Measurements from ENCODE around the gene VCX2. TPM values are rescaled to one million over a fixed set of nuclear protein-coding genes. Genes with fewer than 3 reads are reported as not detected.
"Not testable (repeated sequence)": the region's sequence is repeated elsewhere in the genome, so short reads cannot be mapped to it uniquely, and the experiment has no call there.

VCX2 gene
- total and polyA plus RNA-seq, 2 donors (not counting 1 experiment from before 2014, with no cell fraction given): not detected

GRCh38 chrX:8189096-8189830, 18.2 kb upstream of the VCX2 start:
- TF ChIP-seq CTCF (conservative IDR thresholded peaks at IDR 0.05 in 1 of 2, IDR thresholded peaks at IDR 0.05 in 1 of 2; ENCODE audit: low read depth in 1 of 2, low read length in 2 of 2): no peak
- TF ChIP-seq EZH2 (IDR thresholded peaks at IDR 0.05; ENCODE audit: low read length, missing control alignments): no peak

GRCh38 chrX:8183346-8183745, 12.3 kb upstream of the VCX2 start:
- Histone ChIP-seq H3K27me3 (ENCODE audit: control insufficient read depth, insufficient read depth, low read length) (no peaks in the 10 kb centered on the region), H3K9ac (ENCODE audit: insufficient read depth, low read length) (no peak overlapping the region), H3K27ac (ENCODE audit: insufficient read depth, low read length) (no peak overlapping the region), H3K79me2 (ENCODE audit: control insufficient read depth, insufficient read depth, low read length) (no peaks in the 10 kb centered on the region), H3K4me2 (ENCODE audit: extremely low read depth, insufficient read depth, low read length) (no peak overlapping the region), H3K4me1 (ENCODE audit: control insufficient read depth, extremely low read depth, insufficient read depth, low read length) (no peaks in the 10 kb centered on the region), H3K9me3 (ENCODE audit: control insufficient read depth, insufficient read depth, low read depth, low read length) (no peaks in the 10 kb centered on the region), H2AFZ (ENCODE audit: low read length) (no peak overlapping the region), H3K4me3 (replicated peaks in 1 of 4; ENCODE audit: control extremely low read depth in 1 of 4, insufficient read depth in 1 of 4, low read depth in 3 of 4, low read length in 4 of 4) (no peak overlapping the region), H4K20me1 (ENCODE audit: control insufficient read depth, extremely low read depth, insufficient read depth, low read length) (no peaks in the 10 kb centered on the region), H3K36me3 (ENCODE audit: control insufficient read depth, insufficient read depth, low read length) (no peaks in the 10 kb centered on the region)
- DNase-seq (ENCODE audit: low read depth in 2 of 2): peak in 1 of 2 donors; percentile 71
- TF ChIP-seq CTCF (conservative IDR thresholded peaks at IDR 0.05 in 1 of 2, IDR thresholded peaks at IDR 0.05 in 1 of 2; ENCODE audit: low read depth in 1 of 2, low read length in 2 of 2): no peak
- no peak for TF ChIP-seq EZH2 (IDR thresholded peaks at IDR 0.05; ENCODE audit: low read length, missing control alignments)

More at GRCh38 chrX:8189096-8189830, 18.2 kb upstream of the VCX2 start:
- H4K20me1 ChIP-seq (ENCODE audit: control insufficient read depth, extremely low read depth, insufficient read depth, low read length): no peaks in the 10 kb centered on the region
- no peak overlapping the region for H3K4me3 ChIP-seq (replicated peaks in 1 of 4; ENCODE audit: control extremely low read depth in 1 of 4, insufficient read depth in 1 of 4, low read depth in 3 of 4, low read length in 4 of 4)
- H3K79me2 ChIP-seq (ENCODE audit: control insufficient read depth, insufficient read depth, low read length): no peaks in the 10 kb centered on the region
- H3K27me3 ChIP-seq (ENCODE audit: control insufficient read depth, insufficient read depth, low read length): no peaks in the 10 kb centered on the region
- H3K36me3 ChIP-seq (ENCODE audit: control insufficient read depth, insufficient read depth, low read length): no peaks in the 10 kb centered on the region
- H3K4me2 ChIP-seq (ENCODE audit: extremely low read depth, insufficient read depth, low read length): no peak overlapping the region
- no peak overlapping the region for H3K27ac ChIP-seq (ENCODE audit: insufficient read depth, low read length)
- no peak for DNase-seq (ENCODE audit: low read depth in 2 of 2)
- no peak overlapping the region for H3K9ac ChIP-seq (ENCODE audit: insufficient read depth, low read length)
- no peak overlapping the region for H2AFZ ChIP-seq (ENCODE audit: low read length)
- H3K4me1 ChIP-seq (ENCODE audit: control insufficient read depth, extremely low read depth, insufficient read depth, low read length): no peaks in the 10 kb centered on the region
- H3K9me3 ChIP-seq (ENCODE audit: control insufficient read depth, insufficient read depth, low read depth, low read length): no peaks in the 10 kb centered on the region

GRCh38 chrX:8179656-8180055, 8.6 kb upstream of the VCX2 start:
- TF ChIP-seq CTCF (conservative IDR thresholded peaks at IDR 0.05 in 1 of 2, IDR thresholded peaks at IDR 0.05 in 1 of 2; ENCODE audit: low read depth in 1 of 2, low read length in 2 of 2) (no peak), EZH2 (IDR thresholded peaks at IDR 0.05; ENCODE audit: low read length, missing control alignments) (no peak)

GRCh38 chrX:8154011-8154410, 17.1 kb downstream of the VCX2 start:
- H3K9me3 ChIP-seq (ENCODE audit: control insufficient read depth, insufficient read depth, low read depth, low read length); H3K36me3 ChIP-seq (ENCODE audit: control insufficient read depth, insufficient read depth, low read length); H3K27ac ChIP-seq (ENCODE audit: insufficient read depth, low read length); DNase-seq (ENCODE audit: low read depth in 2 of 2); H3K4me1 ChIP-seq (ENCODE audit: control insufficient read depth, extremely low read depth, insufficient read depth, low read length); H3K4me2 ChIP-seq (ENCODE audit: extremely low read depth, insufficient read depth, low read length); H3K79me2 ChIP-seq (ENCODE audit: control insufficient read depth, insufficient read depth, low read length); H3K27me3 ChIP-seq (ENCODE audit: control insufficient read depth, insufficient read depth, low read length); H2AFZ ChIP-seq (ENCODE audit: low read length); H3K9ac ChIP-seq (ENCODE audit: insufficient read depth, low read length); H4K20me1 ChIP-seq (ENCODE audit: control insufficient read depth, extremely low read depth, insufficient read depth, low read length); H3K4me3 ChIP-seq (replicated peaks in 1 of 4; ENCODE audit: control extremely low read depth in 1 of 4, insufficient read depth in 1 of 4, low read depth in 3 of 4, low read length in 4 of 4): not testable (repeated sequence)

More at GRCh38 chrX:8179656-8180055, 8.6 kb upstream of the VCX2 start:
- Histone ChIP-seq H4K20me1 (ENCODE audit: control insufficient read depth, extremely low read depth, insufficient read depth, low read length) (no peaks in the 10 kb centered on the region), H2AFZ (ENCODE audit: low read length) (no peak overlapping the region), H3K4me1 (ENCODE audit: control insufficient read depth, extremely low read depth, insufficient read depth, low read length) (no peaks in the 10 kb centered on the region), H3K79me2 (ENCODE audit: control insufficient read depth, insufficient read depth, low read length) (no peaks in the 10 kb centered on the region), H3K9me3 (ENCODE audit: control insufficient read depth, insufficient read depth, low read depth, low read length) (no peaks in the 10 kb centered on the region), H3K36me3 (ENCODE audit: control insufficient read depth, insufficient read depth, low read length) (no peaks in the 10 kb centered on the region), H3K4me3 (replicated peaks in 1 of 4; ENCODE audit: control extremely low read depth in 1 of 4, insufficient read depth in 1 of 4, low read depth in 3 of 4, low read length in 4 of 4) (no peak overlapping the region), H3K27me3 (ENCODE audit: control insufficient read depth, insufficient read depth, low read length) (no peaks in the 10 kb centered on the region), H3K4me2 (ENCODE audit: extremely low read depth, insufficient read depth, low read length) (no peak overlapping the region), H3K9ac (ENCODE audit: insufficient read depth, low read length) (no peak overlapping the region), H3K27ac (ENCODE audit: insufficient read depth, low read length) (no peak overlapping the region)
- peak in 1 of 2 donors; percentile 0 for DNase-seq (ENCODE audit: low read depth in 2 of 2)
